HTERT RPE-1 (cell line): ENCODE data around the gene MIA2.

Experiments
- in situ Hi-C: fragments of 300-500 bp; cut with MboI; formaldehyde crosslinking; loops from 4 replicates; pipeline ENCODE4 v1.14.3; 2020; ENCODE audit warnings: low sequenced_read_pairs

Gene MIA2

DNA sequence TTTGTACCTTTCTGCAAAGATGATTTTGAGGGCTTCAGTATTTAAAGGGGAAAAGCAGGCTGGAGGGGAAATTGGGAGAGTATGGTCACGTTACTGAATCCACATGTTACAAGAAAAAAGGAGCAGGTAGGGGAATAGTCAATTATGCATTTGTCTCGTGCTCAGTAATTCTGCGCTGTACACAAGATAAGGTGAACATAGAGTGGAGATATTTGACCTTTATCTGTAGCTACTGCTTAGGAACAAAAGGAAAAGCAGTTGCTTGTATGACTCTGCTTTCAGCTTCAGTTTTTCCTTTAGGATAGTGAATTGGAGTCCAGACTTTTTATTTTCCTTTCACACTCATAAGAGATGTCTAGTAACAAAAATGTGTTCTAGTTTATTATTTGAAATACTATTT, 148.7 kb downstream of the MIA2 start:
- in situ Hi-C loops, result no loop called here

GRCh38 chr14:39383026-39383660, 149.4 kb downstream of the MIA2 start:
- in situ Hi-C loops, result no loop called here

GRCh38 chr14:39383741-39384140, 150.0 kb downstream of the MIA2 start:
- in situ Hi-C loops, result no loop called here

DNA sequence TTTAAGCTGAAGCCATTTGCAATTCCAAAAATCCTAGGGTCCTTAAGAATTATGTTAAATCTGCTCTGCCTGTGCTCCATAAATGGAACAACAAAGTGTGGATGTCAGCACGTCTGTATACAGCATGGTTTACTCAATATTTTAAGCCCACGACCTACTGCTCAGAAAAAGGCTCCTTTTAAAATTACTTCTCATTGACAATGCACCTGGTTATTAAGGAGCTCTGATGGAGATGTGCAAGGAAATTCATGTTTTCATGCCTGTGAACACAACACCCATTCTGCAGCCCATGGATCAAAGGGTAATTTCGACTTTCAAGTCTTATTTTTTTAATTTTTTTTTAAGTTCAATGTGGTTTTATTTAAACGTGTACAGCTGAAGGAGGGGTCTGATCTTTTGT, 150.5 kb downstream of the MIA2 start:
- in situ Hi-C loops, result no loop called here

DNA sequence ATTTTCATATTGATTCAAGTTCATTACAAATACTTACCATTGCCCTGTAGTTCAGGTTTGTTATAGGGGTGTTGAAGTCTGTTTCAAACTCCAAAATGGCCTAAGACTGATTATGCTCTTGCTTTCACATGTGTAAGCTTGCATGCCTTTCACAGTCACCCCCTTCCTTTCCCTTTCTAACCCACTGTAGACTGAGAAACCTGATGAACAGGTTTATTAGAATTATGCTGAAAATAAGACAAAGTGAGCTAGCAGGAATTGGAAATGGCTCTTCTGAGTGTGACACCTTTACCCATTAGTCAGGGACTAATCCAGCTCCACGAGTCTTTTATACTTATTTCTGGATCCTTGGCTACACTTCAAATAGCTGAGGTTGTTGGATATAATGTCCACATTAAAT, 159.6 kb downstream of the MIA2 start:
- in situ Hi-C loops, result no loop called here

DNA sequence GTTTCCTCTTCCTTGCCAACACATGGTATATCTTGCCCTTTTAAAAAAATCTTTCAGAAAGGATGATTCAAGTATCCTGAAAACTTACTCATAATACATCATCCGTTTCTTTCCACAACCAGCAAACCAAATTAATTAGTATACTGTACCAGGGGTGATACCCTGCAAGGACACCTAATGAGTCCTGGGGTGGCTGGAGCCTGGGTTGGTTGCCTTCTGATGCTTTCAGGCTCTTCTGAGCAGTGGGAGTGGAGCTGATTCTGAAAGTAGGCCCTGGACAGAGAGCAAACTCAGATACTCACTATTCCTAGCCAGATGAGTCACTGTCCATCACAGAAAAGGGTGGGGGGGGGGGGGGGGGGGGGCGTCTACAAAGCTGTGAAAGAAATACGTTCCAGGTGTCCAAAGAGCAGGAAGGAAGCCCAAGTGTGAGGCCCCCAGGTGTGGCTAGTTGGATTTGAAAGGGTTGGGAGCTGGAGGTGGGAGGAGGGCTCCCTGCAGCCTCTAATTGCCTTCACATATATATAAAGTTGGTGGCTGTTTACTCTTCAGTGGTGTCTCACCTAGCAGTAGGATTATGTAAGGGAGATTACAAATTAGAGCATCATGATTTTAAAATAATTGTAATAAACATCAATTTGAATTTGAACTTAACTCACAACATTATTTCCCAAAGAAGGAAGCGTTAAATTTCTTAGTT, 162.0 kb downstream of the MIA2 start:
- in situ Hi-C loops, result no loop called here

- in situ Hi-C loops, result no loop called here
These were observed 162.7 kb downstream of the MIA2 start for GRCh38 chr14:39396448-39396847.

DNA sequence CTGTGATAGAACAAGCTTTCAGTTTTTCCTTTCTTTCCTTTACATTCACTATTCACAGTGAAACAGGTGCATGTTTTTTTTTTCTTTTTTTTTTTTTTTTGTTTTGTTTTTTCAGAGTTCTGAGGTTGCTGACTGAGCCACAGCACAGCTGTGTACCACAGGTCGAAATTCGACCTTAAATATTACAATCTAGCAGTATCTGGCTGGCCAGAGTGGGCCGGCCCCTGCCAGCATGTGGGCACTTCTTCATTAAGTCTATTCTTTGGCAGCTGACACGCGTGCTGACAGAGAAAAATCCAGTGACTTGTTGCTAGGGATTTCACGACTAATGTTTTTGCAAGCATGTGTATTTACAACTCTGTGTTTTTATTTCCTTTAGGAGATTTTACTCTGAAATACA, 164.7 kb downstream of the MIA2 start:
- in situ Hi-C loops, result no loop called here

DNA sequence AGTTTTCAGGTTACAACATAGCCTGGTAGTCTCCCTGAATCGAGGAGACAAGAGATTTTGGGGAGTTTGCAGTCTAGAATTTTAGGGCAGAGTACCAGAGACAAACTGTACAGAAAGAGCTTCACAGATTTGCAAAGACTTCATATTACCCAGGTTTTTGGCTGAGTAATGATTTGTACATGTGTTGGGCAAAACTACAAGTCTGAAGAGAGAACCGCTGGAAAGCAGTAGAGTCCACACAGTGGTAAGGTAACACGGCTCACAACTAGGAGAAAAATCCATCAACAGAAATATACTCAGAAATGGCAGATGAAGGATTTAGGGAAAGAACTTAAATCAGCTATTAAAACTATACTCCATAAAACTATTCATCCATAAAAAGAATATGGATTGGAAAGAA, 172.8 kb downstream of the MIA2 start:
- in situ Hi-C loops, result no loop called here

- in situ Hi-C loops, result no loop called here
These were observed 182.4 kb downstream of the MIA2 start for GRCh38 chr14:39416072-39416471.

- in situ Hi-C loops, result no loop called here
These were observed 183.3 kb downstream of the MIA2 start for GRCh38 chr14:39417014-39417413.

DNA sequence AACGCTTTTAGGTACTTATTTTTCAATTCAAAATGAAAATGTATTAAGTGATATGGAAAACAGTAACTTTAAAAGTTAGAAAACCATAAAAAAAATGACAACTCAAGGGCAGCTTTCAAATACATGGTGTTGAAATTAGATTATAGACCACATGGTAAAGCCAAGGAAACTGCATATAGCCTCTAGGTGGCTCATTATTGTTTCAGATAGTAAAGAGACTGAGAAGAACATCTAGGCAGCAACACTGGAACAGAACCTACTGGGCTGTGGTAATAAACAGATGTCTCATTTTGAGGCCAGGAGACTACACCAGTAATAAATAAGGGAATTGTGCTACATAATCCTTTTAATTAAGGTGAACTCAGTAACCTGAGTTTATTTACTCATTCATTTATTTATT, 185.6 kb downstream of the MIA2 start:
- in situ Hi-C loops, result no loop called here

DNA sequence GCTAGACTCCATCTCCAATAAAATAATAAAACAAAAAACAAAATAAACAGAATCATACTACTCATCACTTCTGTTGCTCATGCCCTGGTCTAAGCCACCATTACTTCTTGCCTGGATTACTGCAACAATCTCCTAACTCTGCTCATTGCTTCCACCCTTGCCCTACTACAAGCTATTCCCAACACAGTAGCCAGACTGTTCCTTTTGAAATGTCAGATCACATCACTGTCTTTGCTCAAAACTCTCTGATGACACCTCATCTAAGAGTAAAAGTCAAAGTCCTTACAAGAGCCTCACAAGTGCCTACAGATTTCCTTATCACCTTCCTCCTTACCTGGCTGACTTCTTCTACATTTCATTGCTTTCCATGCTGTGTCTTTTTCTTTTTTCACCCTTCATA, 188.5 kb downstream of the MIA2 start:
- in situ Hi-C loops, result no loop called here

GRCh38 chr14:39423793-39424192, 190.1 kb downstream of the MIA2 start:
- in situ Hi-C loops, result no loop called here

- in situ Hi-C loops, result no loop called here
These were observed 192.2 kb downstream of the MIA2 start for GRCh38 chr14:39425947-39426346.

DNA sequence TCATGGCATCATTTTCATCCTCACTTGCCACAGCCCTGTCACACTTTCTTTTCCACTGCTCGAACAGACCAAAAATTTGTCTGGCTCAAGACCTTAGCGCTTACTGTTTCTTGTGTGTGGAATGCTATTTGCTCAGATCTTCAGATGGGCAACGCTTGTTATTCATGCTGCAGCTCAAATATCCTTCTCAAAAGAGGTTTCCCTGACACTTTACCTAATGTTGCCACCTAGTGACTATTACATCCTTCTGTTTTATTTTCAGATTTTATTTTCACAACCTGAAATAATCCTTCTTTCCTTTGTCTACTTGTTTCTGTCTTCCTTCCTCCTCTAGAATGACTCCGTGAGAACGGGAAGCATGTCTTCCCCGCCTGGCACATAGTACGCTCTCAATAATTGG, 192.9 kb downstream of the MIA2 start:
- in situ Hi-C loops, result no loop called here

DNA sequence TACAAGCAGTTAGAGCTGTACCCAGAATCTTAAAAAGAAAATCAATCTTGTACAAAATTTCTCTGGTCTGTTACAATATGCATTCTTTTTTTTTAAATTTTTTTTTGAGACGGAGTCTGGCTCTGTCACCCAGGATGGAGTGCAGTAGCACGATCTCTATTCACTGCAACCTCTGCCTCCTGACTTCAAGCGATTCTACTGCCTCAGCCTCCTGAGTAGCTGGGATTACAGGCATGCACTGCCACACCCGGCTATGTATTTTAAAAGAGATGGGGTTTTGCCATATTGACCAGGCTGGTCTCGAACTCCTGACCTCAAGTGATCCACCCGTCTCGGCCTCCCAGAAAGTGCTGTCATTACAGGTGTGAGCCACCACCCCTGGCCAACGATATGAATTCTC, 194.4 kb downstream of the MIA2 start:
- in situ Hi-C loops, result no loop called here

GRCh38 chr14:39430762-39431415, 197.2 kb downstream of the MIA2 start:
- in situ Hi-C loops, result no loop called here

GRCh38 chr14:39431416-39432178, 197.9 kb downstream of the MIA2 start:
- in situ Hi-C loops, result no loop called here

- in situ Hi-C loops, result no loop called here
These were observed 198.5 kb downstream of the MIA2 start, which contains the start of gene FBXO33 for GRCh38 chr14:39432179-39432618. FBXO33 (minus strand) TSS chr14:39432433; CDS start chr14:39432162, 271 bp downstream.
